Fibroblast of villous mesenchyme (primary cell): Measurements from ENCODE around the gene LRRC36. TPM values are rescaled to one million over a fixed set of nuclear protein-coding genes. Genes with fewer than 3 reads are reported as not detected.

Experiments used
- DNase-seq: peaks from one replicate; pipeline ENCODE4 v3.0.0-alpha.2; 2010; ENCODE audit warnings: low read depth
- H3K4me3 ChIP-seq: 2 replicates; pipeline ENCODE4 v1.5.1; 2011; ENCODE audit warnings: low read depth, mild to moderate bottlenecking, low read length
- total RNA-seq: library from RNA; depleted of rRNA; stranded (reverse); fragments of >200 nt; gene quantifications from 2 replicates; pipeline ENCODE4 v1.2.3, GENCODE V29; 2012
- TF ChIP-seq, protein P1 (sequence below): IDR thresholded peaks from 2 replicates; pipeline ENCODE4 v1.5.1; 2012; ENCODE audit warnings: low read depth, mild to moderate bottlenecking, low read length; ENCODE audit not compliant: insufficient read depth

Gene LRRC36
- total RNA-seq, 1 donor, result not detected

DNA sequence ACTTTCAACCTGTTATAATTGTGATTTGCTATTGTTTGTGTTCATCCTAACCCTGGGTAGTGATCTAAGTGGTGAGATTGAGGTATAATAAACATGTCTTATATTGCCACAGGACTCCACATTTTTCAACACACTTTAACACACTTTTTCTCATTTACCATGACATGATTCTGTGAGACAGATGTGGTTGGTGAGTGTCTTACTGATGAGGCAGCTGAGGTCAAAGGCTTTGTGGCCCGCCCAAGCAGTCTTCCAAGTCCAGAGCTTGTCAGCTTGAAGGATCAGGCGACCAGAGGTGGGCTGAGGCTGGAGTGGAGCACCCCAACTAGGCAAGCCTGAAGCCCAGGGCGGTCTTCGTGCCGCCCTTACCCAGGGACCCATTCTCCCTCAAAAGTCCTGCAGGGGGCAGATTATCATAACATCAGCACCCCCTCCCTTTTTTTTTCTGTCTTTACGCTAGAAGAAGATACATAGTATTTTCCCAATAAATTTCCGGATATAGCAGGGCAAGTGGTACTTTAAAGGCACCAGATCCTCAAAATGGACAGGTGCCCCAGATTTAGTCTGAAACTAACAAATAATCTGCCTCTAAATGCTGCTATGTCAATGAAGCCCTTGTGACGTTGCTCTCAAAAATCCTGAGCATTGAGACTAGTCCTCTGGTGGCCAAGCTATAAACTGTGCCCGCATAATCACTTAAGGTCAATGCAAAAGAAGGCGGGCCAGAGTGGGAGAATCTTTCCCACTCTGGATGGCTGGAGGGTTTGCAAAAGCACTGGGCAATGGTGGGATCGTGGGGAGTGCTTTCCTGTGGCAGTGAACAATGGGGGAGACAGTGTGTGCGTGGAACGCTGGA, 21.2 kb upstream of the LRRC36 start:
- TF ChIP-seq, protein P1, sequence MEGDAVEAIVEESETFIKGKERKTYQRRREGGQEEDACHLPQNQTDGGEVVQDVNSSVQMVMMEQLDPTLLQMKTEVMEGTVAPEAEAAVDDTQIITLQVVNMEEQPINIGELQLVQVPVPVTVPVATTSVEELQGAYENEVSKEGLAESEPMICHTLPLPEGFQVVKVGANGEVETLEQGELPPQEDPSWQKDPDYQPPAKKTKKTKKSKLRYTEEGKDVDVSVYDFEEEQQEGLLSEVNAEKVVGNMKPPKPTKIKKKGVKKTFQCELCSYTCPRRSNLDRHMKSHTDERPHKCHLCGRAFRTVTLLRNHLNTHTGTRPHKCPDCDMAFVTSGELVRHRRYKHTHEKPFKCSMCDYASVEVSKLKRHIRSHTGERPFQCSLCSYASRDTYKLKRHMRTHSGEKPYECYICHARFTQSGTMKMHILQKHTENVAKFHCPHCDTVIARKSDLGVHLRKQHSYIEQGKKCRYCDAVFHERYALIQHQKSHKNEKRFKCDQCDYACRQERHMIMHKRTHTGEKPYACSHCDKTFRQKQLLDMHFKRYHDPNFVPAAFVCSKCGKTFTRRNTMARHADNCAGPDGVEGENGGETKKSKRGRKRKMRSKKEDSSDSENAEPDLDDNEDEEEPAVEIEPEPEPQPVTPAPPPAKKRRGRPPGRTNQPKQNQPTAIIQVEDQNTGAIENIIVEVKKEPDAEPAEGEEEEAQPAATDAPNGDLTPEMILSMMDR, result no peak
- H3K4me3 ChIP-seq, result no peak overlapping the region
- no peak for DNase-seq

DNA sequence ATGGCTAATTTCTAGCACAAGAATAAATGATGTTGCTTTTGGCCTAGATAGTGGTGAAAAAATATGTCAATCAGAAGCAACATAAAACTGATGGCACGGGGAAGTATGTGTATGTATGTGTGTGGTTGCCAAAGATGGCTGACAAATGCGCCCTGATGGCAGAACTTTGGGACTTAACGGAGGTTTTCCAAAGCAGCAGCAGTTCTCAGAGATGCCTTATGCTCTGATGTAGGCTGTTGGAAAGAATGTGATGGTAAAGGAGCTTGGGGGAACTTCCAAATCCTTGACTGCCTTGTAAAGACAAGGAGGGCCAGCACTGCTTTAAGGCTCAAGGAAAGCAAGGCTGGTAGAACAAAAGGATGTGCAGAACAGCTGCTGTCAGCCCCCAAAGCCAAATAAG, 16.1 kb upstream of the LRRC36 start:
- TF ChIP-seq, protein P1, result no peak
- DNase-seq, result no peak
- no peak overlapping the region for H3K4me3 ChIP-seq

DNA sequence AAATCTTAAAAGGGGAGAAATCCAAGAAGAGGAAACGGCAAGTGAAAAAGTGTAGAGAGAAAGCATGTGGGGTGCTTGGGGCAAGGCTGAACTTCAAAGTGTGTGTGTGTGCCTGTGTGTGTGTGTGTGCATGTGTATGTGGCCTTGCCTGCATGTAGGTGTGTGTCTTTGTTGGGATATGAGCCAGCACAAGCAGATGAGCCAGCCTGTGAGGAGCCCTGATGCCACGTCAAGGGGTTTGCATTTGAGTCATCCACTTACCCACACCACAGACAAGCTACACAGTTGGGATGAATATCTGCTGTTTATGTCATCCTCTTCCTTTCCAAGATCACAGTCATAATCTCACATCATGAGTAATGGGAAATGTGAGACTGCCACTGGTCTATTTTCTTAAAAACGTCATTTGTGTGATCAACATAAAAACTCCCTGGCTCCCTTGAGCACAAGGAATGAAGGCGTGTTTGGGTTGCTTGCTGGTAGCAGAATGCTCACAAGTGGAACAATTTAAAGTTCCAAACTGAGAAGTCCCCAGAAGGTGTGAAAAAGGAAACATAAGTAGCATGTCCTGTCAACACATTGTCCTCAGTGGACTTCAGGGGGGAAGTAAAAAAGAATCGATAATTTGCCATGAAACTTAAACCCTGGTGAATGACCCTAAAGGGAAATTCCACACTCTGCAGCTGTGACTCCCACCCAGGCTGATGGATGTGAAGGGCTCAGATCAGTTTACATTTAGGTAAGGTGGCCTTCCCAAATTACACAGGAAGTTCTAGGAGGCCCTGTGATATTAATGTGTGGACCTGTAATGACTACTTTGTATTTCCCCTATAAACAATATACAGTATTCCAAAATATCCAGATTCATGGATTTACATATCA, 14.8 kb upstream of the LRRC36 start:
- TF ChIP-seq, protein P1, result no peak
- DNase-seq, result peak; percentile 100

DNA sequence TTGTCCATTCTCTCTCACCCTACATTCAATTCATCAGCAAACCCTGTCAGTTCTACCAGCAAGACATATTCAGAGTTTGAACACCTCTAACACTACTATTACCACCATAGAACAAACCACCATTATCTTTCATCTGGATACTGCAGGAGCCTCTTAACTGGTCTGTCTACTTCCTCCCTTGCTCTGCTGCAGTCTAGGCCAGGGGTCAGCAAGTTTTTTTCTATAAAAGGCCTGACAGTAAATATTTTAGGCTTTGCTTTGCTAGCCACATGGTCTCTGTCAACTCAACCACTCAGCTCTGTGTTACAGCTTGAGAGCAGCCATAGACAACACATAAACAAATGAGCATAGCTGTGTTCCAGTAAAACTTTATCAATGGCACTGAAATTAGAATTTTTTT, 13.9 kb upstream of the LRRC36 start:
- TF ChIP-seq, protein P1, result no peak
- peak; percentile 95 for DNase-seq
- H3K4me3 ChIP-seq, result no peak overlapping the region

More for the DNA sequence above, 14.8 kb upstream of the LRRC36 start:
- H3K4me3 ChIP-seq, result no peak overlapping the region

DNA sequence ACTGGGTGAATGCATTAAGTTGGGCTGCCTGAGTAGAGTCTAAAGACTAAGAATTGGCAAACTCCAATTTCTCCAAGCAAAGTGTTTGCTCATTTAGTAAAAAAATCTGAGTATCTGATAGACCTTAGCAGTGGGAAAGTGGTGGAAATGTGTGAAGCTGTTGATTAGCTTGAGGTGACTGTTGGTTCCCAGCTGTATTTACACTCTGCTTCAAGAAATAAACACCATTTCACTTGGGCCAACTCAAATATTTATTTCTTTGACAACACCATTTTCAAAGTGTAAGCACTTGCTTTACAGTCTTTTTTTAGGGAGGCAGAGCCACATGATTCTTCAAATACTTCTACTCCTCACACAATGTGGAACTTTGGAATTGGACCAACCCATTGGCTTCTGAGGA, 8.8 kb upstream of the LRRC36 start:
- DNase-seq, result no peak
- TF ChIP-seq, protein P1, result no peak
- H3K4me3 ChIP-seq, result no peak overlapping the region

DNA sequence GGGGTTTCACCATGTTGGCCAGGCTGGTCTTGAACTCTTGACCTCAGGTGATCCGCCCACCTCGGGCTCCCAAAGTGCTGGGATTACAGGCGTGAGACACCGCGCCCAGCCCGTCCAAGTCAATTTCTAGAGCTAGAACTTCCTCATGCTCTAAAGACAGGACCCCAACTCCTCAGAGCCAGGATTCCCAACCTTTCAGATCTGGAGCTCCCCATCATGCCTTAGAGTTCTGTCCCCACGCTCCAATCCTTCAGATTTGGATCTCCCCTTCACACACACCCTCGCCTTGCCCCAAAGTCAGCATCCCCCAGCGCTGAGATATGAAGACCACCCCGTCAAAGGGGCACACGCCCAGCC, 522 bp upstream of the LRRC36 start:
- peak overlapping the region; percentile 63 for H3K4me3 ChIP-seq
- no peak for DNase-seq
- TF ChIP-seq, protein P1, result no peak
